PC-3 (cell line): Measurements from ENCODE around the gene GALNT10. TPM values are rescaled to one million over a fixed set of nuclear protein-coding genes. Genes with fewer than 3 reads are reported as not detected.

Source experiments
- ATAC-seq: fragments of 200-7000 bp; cut with Tn5 transposase; 2 replicates; pipeline ENCODE4 v1.9.1; 2020; ENCODE audit warnings: mild to moderate bottlenecking, moderate library complexity
- BruUV-seq: library from RNA; stranded (reverse); fragments of 400-500 nt; replicated peaks from 2 replicates; lab custom pipeline; 2021; lab: Mats Ljungman, UMichigan
- CTCF ChIA-PET: fragments of 300-600 bp; sonication (Branson Sonifier 250); formaldehyde crosslinking; loops from one replicate; lab custom pipeline; 2022; ENCODE audit warnings: antibody characterized with exemption; lab: Charles Lee
- POLR2A ChIA-PET: fragments of 300-600 bp; sonication (Branson Sonifier 250); formaldehyde crosslinking; loops from one replicate; lab custom pipeline; 2022; ENCODE audit warnings: antibody characterized with exemption; ENCODE audit not compliant: unreplicated experiment; lab: Charles Lee
- DNase-seq: peaks from one replicate; pipeline ENCODE4 v3.0.0-alpha.2; 2015
- H2AFZ ChIP-seq: fragments of 300-600 bp; sonication (generic); 2 replicates; pipeline ENCODE4 v1.6.0; 2016; ENCODE audit warnings: antibody characterized with exemption, low read length
- H3F3A ChIP-seq: fragments of 300-600 bp; sonication (generic); one replicate; pipeline ENCODE4 v1.6.0; 2017; ENCODE audit warnings: antibody characterized with exemption, low read length, control low read depth, mild to moderate bottlenecking; ENCODE audit not compliant: unreplicated experiment
- H3K27ac ChIP-seq: fragments of 300-600 bp; sonication (generic); 2 replicates; pipeline ENCODE4 v1.5.1; 2016; ENCODE audit warnings: mild to moderate bottlenecking, low read length
- H3K27me3 ChIP-seq: fragments of 300-600 bp; sonication (generic); 2 replicates; pipeline ENCODE4 v1.6.1; 2016; ENCODE audit warnings: low read length, mixed read lengths
- H3K36me3 ChIP-seq: fragments of 300-600 bp; sonication (generic); 2 replicates; pipeline ENCODE4 v1.6.1; 2016; ENCODE audit warnings: low read depth, mixed run types, low read length, mixed read lengths
- H3K4me1 ChIP-seq: fragments of 300-600 bp; sonication (generic); 2 replicates; pipeline ENCODE4 v1.5.1; 2016; ENCODE audit warnings: low read length; ENCODE audit not compliant: insufficient read depth
- H3K4me2 ChIP-seq: fragments of 300-600 bp; sonication (generic); 2 replicates; pipeline ENCODE4 v1.6.0; 2016; ENCODE audit warnings: low read length
- H3K4me3 ChIP-seq: fragments of 300-600 bp; sonication (generic); 2 replicates; pipeline ENCODE4 v1.5.1; 2016; ENCODE audit warnings: mild to moderate bottlenecking, low read length, mixed read lengths
- H3K79me2 ChIP-seq: fragments of 300-600 bp; sonication (generic); 2 replicates; pipeline ENCODE4 v1.6.1; 2017; ENCODE audit warnings: low read length, mixed read lengths
- H3K9ac ChIP-seq: fragments of 300-600 bp; sonication (generic); 2 replicates; pipeline ENCODE4 v1.6.0; 2016; ENCODE audit warnings: mild to moderate bottlenecking, low read length
- H3K9me2 ChIP-seq: fragments of 300-600 bp; sonication (generic); replicated peaks from 2 replicates; pipeline ENCODE4 v1.6.1; 2016; ENCODE audit warnings: mixed run types, low read length, mixed read lengths
- H3K9me3 ChIP-seq: fragments of 300-600 bp; sonication (generic); 2 replicates; pipeline ENCODE4 v1.6.1; 2016; ENCODE audit warnings: low read length, mixed read lengths
- H4K20me1 ChIP-seq: fragments of 300-600 bp; sonication (generic); 2 replicates; pipeline ENCODE4 v1.6.1; 2016; ENCODE audit warnings: low read length, mixed read lengths
- EZH2 ChIP-seq: fragments of 300-600 bp; sonication (generic); IDR thresholded peaks from one replicate; pipeline ENCODE4 v1.6.1; 2017; ENCODE audit warnings: antibody characterized with exemption, mild to moderate bottlenecking, low read length; ENCODE audit not compliant: unreplicated experiment
- EZH2phosphoT487 ChIP-seq: fragments of 300-600 bp; sonication (generic); IDR thresholded peaks from 2 replicates; pipeline ENCODE4 v1.6.1; 2018; ENCODE audit warnings: mild to moderate bottlenecking, antibody characterized with exemption, low read length, borderline replicate concordance
- intact Hi-C: fragments of 100-400 bp; cut with micrococcal nuclease; formaldehyde crosslinking; loops from 2 replicates; pipeline ENCODE4 v1.9.0; 2023
- total RNA-seq: library from RNA; depleted of rRNA; stranded (reverse); fragments of >200 nt; gene quantifications from 2 replicates; pipeline ENCODE4 v1.2.3, GENCODE V29; 2014
- TF ChIP-seq, protein P1 (sequence below): fragments of 300-600 bp; sonication (generic); conservative IDR thresholded peaks from 2 replicates; pipeline ENCODE4 v1.5.1; 2017; ENCODE audit warnings: antibody characterized with exemption, low read depth, mild to moderate bottlenecking, low read length

GALNT10 gene
- total RNA-seq, 1 experiment from 2014 or later = 46.2 TPM

DNA sequence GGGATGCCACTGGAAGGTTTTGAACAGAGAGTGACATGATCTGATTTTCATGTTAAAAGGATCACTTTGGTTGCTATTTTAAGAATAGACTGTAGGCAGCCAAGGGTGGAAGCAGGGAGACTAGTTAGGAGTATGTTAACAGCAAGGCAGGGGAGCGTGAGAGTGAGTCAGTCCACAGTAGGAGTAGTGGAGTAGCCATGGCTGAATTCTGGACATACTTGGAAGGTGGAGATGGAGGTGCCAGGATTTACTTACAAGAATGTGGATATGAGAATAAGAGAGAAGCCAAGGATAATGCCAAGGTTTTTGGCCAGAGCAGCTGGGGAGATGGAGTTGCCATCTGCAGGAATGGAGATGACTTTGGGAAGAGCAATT is 118.8 kb downstream of the GALNT10 start:
- ChIA-PET CTCF (no interaction called here), POLR2A (no interaction called here)
- H3K4me1 ChIP-seq = peaks cover 36% of the 10 kb centered on the region
- ATAC-seq = no peak
- H4K20me1 ChIP-seq = no peaks in the 10 kb centered on the region
- peaks cover 8% of the 10 kb centered on the region for H3F3A ChIP-seq
- no peak overlapping the region for H3K4me3 ChIP-seq
- no peak overlapping the region for H3K9ac ChIP-seq
- DNase-seq = no peak
- intact Hi-C loops = no loop called here
- H3K27ac ChIP-seq = peak overlapping the region; percentile 64
- no peaks in the 10 kb centered on the region for H3K9me3 ChIP-seq
- peaks cover 23% of the 10 kb centered on the region for H3K79me2 ChIP-seq
- no TSS peak for BruUV-seq
- H3K27me3 ChIP-seq = no peaks in the 10 kb centered on the region
- peak overlapping the region; percentile 37; the same call in 1 of the 2 replicates for H3K4me2 ChIP-seq
- TF ChIP-seq, protein P1, sequence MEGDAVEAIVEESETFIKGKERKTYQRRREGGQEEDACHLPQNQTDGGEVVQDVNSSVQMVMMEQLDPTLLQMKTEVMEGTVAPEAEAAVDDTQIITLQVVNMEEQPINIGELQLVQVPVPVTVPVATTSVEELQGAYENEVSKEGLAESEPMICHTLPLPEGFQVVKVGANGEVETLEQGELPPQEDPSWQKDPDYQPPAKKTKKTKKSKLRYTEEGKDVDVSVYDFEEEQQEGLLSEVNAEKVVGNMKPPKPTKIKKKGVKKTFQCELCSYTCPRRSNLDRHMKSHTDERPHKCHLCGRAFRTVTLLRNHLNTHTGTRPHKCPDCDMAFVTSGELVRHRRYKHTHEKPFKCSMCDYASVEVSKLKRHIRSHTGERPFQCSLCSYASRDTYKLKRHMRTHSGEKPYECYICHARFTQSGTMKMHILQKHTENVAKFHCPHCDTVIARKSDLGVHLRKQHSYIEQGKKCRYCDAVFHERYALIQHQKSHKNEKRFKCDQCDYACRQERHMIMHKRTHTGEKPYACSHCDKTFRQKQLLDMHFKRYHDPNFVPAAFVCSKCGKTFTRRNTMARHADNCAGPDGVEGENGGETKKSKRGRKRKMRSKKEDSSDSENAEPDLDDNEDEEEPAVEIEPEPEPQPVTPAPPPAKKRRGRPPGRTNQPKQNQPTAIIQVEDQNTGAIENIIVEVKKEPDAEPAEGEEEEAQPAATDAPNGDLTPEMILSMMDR = no peak
- no peak for TF ChIP-seq EZH2
- TF ChIP-seq EZH2phosphoT487 = no peak
- H2AFZ ChIP-seq = no peak overlapping the region
- no peaks in the 10 kb centered on the region for H3K9me2 ChIP-seq
- H3K36me3 ChIP-seq = peaks cover 5% of the 10 kb centered on the region

GRCh38 chr5:154309805-154310204 is 119.3 kb downstream of the GALNT10 start:
- intact Hi-C loops = no loop called here
- ChIA-PET CTCF (no interaction called here), POLR2A (no interaction called here)
- Histone ChIP-seq H2AFZ (no peak overlapping the region), H3K4me2 (no peak overlapping the region), H3K27me3 (no peaks in the 10 kb centered on the region), H3K9ac (no peak overlapping the region), H3K4me3 (no peak overlapping the region), H3K9me3 (no peaks in the 10 kb centered on the region), H3K36me3 (peaks cover under 1% of the 10 kb centered on the region; the same call in 1 of the 2 replicates), H3K79me2 (peaks cover 23% of the 10 kb centered on the region), H3K27ac (no peak overlapping the region), H3K4me1 (peaks cover 36% of the 10 kb centered on the region), H3F3A (peaks cover 8% of the 10 kb centered on the region), H3K9me2 (no peaks in the 10 kb centered on the region), H4K20me1 (no peaks in the 10 kb centered on the region)
- no peak for TF ChIP-seq EZH2phosphoT487
- TF ChIP-seq, protein P1 = no peak
- no peak for TF ChIP-seq EZH2
- DNase-seq (no peak), ATAC-seq (no peak)
- no TSS peak for BruUV-seq

GRCh38 chr5:154311362-154311761 is 120.8 kb downstream of the GALNT10 start:
- Histone ChIP-seq H3K4me2 (no peak overlapping the region), H3K9ac (no peak overlapping the region), H4K20me1 (no peaks in the 10 kb centered on the region), H3K4me3 (no peak overlapping the region), H3K79me2 (peaks cover 23% of the 10 kb centered on the region), H3K36me3 (no peaks in the 10 kb centered on the region), H3K4me1 (peaks cover 36% of the 10 kb centered on the region), H3K9me3 (no peaks in the 10 kb centered on the region), H2AFZ (no peak overlapping the region), H3F3A (peaks cover 8% of the 10 kb centered on the region), H3K9me2 (no peaks in the 10 kb centered on the region), H3K27me3 (no peaks in the 10 kb centered on the region), H3K27ac (no peak overlapping the region)
- intact Hi-C loops = no loop called here
- ATAC-seq (no peak), DNase-seq (no peak)
- no peak for TF ChIP-seq EZH2
- TF ChIP-seq EZH2phosphoT487 = no peak
- TF ChIP-seq, protein P1 = no peak
- ChIA-PET CTCF (no interaction called here), POLR2A (no interaction called here)
- BruUV-seq = no TSS peak
